Osteoblast (primary cell): Measurements from ENCODE around the gene HARBI1. TPM values are rescaled to one million over a fixed set of nuclear protein-coding genes. Genes with fewer than 3 reads are reported as not detected.

Experiments used
- DNase-seq: peaks from one replicate; pipeline ENCODE4 v3.0.0; 2011; ENCODE audit warnings: low spot score, mixed read lengths; ENCODE audit not compliant: insufficient read length; ENCODE audit errors: missing footprints
- H2AFZ ChIP-seq: 2 replicates; pipeline ENCODE4 v1.6.0; 2011; ENCODE audit warnings: mild to moderate bottlenecking, low read length
- H3K27ac ChIP-seq: 2 replicates; pipeline ENCODE4 v1.5.1; 2011; ENCODE audit warnings: mild to moderate bottlenecking, low read depth, low read length, moderate library complexity
- H3K27me3 ChIP-seq: 2 replicates; pipeline ENCODE4 v1.6.0; 2012; ENCODE audit warnings: mild to moderate bottlenecking, control low read depth, inconsistent platforms, low read length, moderate library complexity; ENCODE audit not compliant: insufficient read depth
- H3K36me3 ChIP-seq: 2 replicates; pipeline ENCODE4 v1.5.1; 2011; ENCODE audit warnings: mild to moderate bottlenecking, low read length, control low read depth, moderate library complexity; ENCODE audit not compliant: insufficient read depth
- H3K4me1 ChIP-seq: 2 replicates; pipeline ENCODE4 v1.5.1; 2011; ENCODE audit warnings: mild to moderate bottlenecking, low read length, control low read depth, moderate library complexity; ENCODE audit not compliant: insufficient read depth
- H3K4me2 ChIP-seq: 2 replicates; pipeline ENCODE4 v1.6.0; 2011; ENCODE audit warnings: mild to moderate bottlenecking, low read length; ENCODE audit not compliant: insufficient read depth
- H3K4me3 ChIP-seq: fragments of 200-600 bp; sonication (generic); 3 replicates; pipeline ENCODE4 v1.5.1; 2012; ENCODE audit warnings: mild to moderate bottlenecking, low read length, inconsistent platforms; ENCODE audit not compliant: insufficient read depth
- H3K79me2 ChIP-seq: 2 replicates; pipeline ENCODE4 v1.6.0; 2012; ENCODE audit warnings: mild to moderate bottlenecking, low read length, control low read depth, inconsistent platforms; ENCODE audit not compliant: insufficient read depth
- H3K9me3 ChIP-seq: 2 replicates; pipeline ENCODE4 v1.5.1; 2011; ENCODE audit warnings: low read depth, low read length, control low read depth
- H4K20me1 ChIP-seq: 2 replicates; pipeline ENCODE4 v1.6.0; 2012; ENCODE audit warnings: mild to moderate bottlenecking, low read length, control low read depth; ENCODE audit not compliant: insufficient read depth
- total RNA-seq: library from RNA; depleted of rRNA; stranded (reverse); fragments of >200 nt; gene quantifications from 2 replicates; pipeline ENCODE4 v1.2.3, GENCODE V29; 2012
- TF ChIP-seq, protein P1 (sequence below): IDR thresholded peaks from 2 replicates; pipeline ENCODE4 v1.5.1; 2011; ENCODE audit warnings: mild to moderate bottlenecking, low read depth, low read length, moderate library complexity; ENCODE audit errors: extremely low read depth

HARBI1 gene
- total RNA-seq, 1 donor, result 5.8 TPM

DNA sequence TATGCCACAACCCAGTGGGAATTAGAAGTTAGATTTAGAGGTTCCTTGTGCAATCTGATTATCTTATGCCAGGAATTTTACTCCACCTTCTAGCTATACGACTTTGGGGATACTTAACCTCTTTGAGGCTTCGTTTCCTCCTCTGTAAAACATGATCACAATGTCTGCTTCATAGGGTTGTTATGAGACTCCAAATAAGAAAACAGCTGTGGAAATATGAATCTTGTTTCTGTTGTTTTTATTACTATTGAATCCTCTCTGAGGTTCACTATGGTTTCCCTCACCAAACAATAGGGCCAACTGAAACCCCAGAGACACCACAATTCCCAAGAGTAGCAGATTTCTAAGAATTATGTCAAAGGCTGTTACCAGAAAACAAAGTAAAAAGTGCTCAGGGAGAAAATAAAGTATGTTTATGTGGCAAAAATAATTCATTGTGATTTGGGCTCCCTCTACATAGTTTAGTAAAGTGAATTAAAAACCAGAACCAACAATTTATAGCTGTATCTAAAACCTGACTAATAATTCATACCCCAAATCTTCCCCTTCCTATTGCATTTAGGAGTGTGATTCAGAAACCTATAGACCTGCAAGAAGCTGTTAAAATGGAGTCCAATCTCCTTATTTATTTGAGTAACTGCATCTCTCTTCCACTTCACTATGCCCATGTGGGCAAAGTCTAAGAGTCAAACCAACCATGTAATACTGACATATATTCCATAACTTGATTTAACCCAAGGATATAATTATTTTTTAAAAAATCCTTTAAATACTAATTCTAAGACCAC lies 61.6 kb downstream of the HARBI1 start:
- Histone ChIP-seq H3K27me3 (no peaks in the 10 kb centered on the region), H2AFZ (no peak overlapping the region), H3K4me2 (peak overlapping the region; percentile 60), H3K4me3 (no peak overlapping the region), H3K4me1 (peaks cover 38% of the 10 kb centered on the region), H4K20me1 (peaks cover 31% of the 10 kb centered on the region), H3K36me3 (no peaks in the 10 kb centered on the region), H3K79me2 (peaks cover 61% of the 10 kb centered on the region), H3K27ac (peak overlapping the region; percentile 86), H3K9me3 (no peaks in the 10 kb centered on the region)
- peak; percentile 85 for DNase-seq
- TF ChIP-seq, protein P1, sequence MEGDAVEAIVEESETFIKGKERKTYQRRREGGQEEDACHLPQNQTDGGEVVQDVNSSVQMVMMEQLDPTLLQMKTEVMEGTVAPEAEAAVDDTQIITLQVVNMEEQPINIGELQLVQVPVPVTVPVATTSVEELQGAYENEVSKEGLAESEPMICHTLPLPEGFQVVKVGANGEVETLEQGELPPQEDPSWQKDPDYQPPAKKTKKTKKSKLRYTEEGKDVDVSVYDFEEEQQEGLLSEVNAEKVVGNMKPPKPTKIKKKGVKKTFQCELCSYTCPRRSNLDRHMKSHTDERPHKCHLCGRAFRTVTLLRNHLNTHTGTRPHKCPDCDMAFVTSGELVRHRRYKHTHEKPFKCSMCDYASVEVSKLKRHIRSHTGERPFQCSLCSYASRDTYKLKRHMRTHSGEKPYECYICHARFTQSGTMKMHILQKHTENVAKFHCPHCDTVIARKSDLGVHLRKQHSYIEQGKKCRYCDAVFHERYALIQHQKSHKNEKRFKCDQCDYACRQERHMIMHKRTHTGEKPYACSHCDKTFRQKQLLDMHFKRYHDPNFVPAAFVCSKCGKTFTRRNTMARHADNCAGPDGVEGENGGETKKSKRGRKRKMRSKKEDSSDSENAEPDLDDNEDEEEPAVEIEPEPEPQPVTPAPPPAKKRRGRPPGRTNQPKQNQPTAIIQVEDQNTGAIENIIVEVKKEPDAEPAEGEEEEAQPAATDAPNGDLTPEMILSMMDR, result no peak

DNA sequence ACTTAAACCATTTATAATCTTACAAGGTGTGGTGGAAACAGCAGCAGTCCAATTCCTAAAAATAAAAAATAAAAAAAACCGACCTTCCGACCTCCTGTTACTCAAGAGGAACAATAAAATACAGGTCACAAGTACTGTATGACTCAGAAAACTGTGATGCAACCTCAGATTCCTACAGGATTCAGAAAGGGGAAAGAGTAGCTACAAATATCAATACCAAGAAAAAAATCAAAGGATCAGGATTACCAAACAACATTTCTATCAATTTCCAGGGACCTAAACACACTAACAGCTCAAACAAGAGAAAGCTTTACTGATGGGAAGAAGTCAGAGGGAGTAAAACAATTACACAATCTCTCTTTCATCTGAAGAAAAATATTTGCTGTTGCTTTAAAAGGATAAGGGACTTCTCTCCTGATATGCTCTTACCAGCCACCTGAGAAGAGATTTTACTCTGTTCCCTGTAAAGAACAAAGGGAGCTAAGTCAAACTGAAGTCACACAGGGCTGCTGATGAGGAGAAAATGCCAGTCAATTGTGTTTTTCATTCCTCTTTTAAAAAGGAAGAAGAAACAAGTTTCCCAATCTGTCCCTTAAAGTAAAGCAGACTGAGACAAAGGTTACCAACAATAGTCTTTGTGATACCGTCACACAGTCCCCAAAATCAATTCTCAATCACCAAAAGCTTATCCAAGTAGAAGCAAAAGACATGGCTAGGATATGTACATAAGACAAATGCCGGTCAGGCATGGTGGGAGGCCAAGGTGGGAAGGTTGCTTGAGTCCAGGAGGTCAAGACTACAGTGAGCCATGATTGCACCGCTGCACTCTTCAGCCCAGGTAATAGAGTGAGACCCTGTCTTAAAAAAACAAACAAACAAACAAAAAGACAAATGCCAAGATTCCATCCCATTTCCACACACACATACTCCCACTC lies 62.5 kb downstream of the HARBI1 start:
- no peaks in the 10 kb centered on the region for H3K9me3 ChIP-seq
- peaks cover 35% of the 10 kb centered on the region for H4K20me1 ChIP-seq
- H2AFZ ChIP-seq, result no peak overlapping the region
- H3K27ac ChIP-seq, result peak overlapping the region; percentile 86
- H3K79me2 ChIP-seq, result peaks cover 61% of the 10 kb centered on the region
- TF ChIP-seq, protein P1, result no peak
- peak overlapping the region; percentile 8 for H3K4me3 ChIP-seq
- H3K4me1 ChIP-seq, result peaks cover 38% of the 10 kb centered on the region
- no peaks in the 10 kb centered on the region for H3K36me3 ChIP-seq
- H3K4me2 ChIP-seq, result peak overlapping the region; percentile 60
- H3K27me3 ChIP-seq, result no peaks in the 10 kb centered on the region
- DNase-seq, result no peak

DNA sequence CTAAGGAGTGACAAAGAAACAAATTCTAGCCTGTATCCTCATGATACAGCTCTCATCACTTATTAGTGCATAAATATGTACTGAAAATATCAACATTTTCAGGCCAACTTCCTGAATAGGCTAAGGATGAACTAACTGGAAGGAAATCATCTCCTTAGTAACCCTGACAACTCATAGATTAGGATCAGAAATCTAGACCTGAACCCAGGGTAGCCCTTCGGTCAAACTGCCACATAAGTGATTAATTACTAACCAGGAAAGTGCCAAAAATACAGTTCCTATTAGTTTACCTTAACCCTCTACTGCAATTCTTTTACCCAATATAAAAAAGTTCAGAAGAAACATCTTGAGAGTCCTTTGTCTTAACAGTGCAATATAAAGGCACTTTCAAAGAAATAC lies 63.2 kb downstream of the HARBI1 start:
- TF ChIP-seq, protein P1, result no peak

More for the DNA sequence above, 63.2 kb downstream of the HARBI1 start:
- no peak overlapping the region for H3K4me3 ChIP-seq
- H3K27ac ChIP-seq, result peak overlapping the region; percentile 86
- peaks cover 61% of the 10 kb centered on the region for H3K79me2 ChIP-seq
- H3K27me3 ChIP-seq, result no peaks in the 10 kb centered on the region
- peaks cover 38% of the 10 kb centered on the region for H3K4me1 ChIP-seq
- peak overlapping the region; percentile 60 for H3K4me2 ChIP-seq
- no peaks in the 10 kb centered on the region for H3K9me3 ChIP-seq
- H2AFZ ChIP-seq, result no peak overlapping the region
- no peak for DNase-seq
- H3K36me3 ChIP-seq, result no peaks in the 10 kb centered on the region
- peaks cover 39% of the 10 kb centered on the region for H4K20me1 ChIP-seq

Other genes starting within 250 kb of the HARBI1 start
- 27.5 and 27.7 TPM in 2 replicates for gene MDK, start 235.6 kb downstream of the HARBI1 start, total RNA-seq
- 0.29 and 0.36 TPM in 2 replicates for gene CHRM4, start 225.5 kb downstream of the HARBI1 start, total RNA-seq
- 29.7 and 30.4 TPM in 2 replicates for gene AMBRA1, start 23.2 kb downstream of the HARBI1 start, total RNA-seq
- 70.9 and 71.9 TPM in 2 replicates for gene ATG13, start 326 bp upstream of the HARBI1 start, total RNA-seq
- gene ARHGAP1, start 83.4 kb upstream of the HARBI1 start, total RNA-seq, result 88.3 and 100 TPM in 2 replicates
- gene ZNF408, start 83.8 kb upstream of the HARBI1 start, total RNA-seq, result 16.2 and 16.3 TPM in 2 replicates
- gene F2, start 102.0 kb upstream of the HARBI1 start, total RNA-seq, result not detected in 2 replicates
- gene CKAP5, start 229.1 kb upstream of the HARBI1 start, total RNA-seq, result 52.7 and 56.5 TPM in 2 replicates